HepG2 (cell line): Measurements from ENCODE around the gene ZFP36. TPM values are rescaled to one million over a fixed set of nuclear protein-coding genes. Genes with fewer than 3 reads are reported as not detected.

Source experiments
- ADNP ChIP-seq: sonication (generic); formaldehyde crosslinking; IDR thresholded peaks from 2 replicates; pipeline ENCODE4 v1.4.0; 2020; ENCODE audit warnings: missing genetic modification reagents
- ASH2L ChIP-seq: fragments of 300-600, 200-600 bp; sonication (generic); IDR thresholded peaks from 2 replicates; pipeline ENCODE4 v1.7.0; 2017; ENCODE audit warnings: low read depth, mild to moderate bottlenecking, moderate library complexity, mixed read lengths, low read length; ENCODE audit not compliant: insufficient read length
- KLF12 ChIP-seq: sonication (generic); formaldehyde crosslinking; IDR thresholded peaks from 2 replicates; pipeline ENCODE4 v1.4.0; 2020; ENCODE audit warnings: missing genetic modification reagents, borderline replicate concordance
- MLLT10 ChIP-seq: sonication (generic); formaldehyde crosslinking; IDR thresholded peaks from 2 replicates; pipeline ENCODE4 v1.4.0; 2020; ENCODE audit warnings: missing genetic modification reagents
- NFKBIZ ChIP-seq: IDR thresholded peaks from 2 replicates; pipeline ENCODE4 v1.6.1; 2018; ENCODE audit warnings: missing genetic modification reagents, missing compliant biosample characterization
- SALL2 ChIP-seq: sonication (generic); formaldehyde crosslinking; IDR thresholded peaks from 2 replicates; pipeline ENCODE4 v1.8.1; 2023; ENCODE audit warnings: mild to moderate bottlenecking, missing genetic modification reagents, inconsistent platforms
- ZFP1 ChIP-seq: IDR thresholded peaks from 2 replicates; pipeline ENCODE4 v1.6.1; 2016
- ZNF264 ChIP-seq: sonication (generic); formaldehyde crosslinking; IDR thresholded peaks from 2 replicates; pipeline ENCODE4 v1.4.0; 2020; ENCODE audit warnings: missing genetic modification reagents
- ZNF329 ChIP-seq: sonication (generic); formaldehyde crosslinking; IDR thresholded peaks from 2 replicates; pipeline ENCODE4 v1.9.0; 2021; ENCODE audit warnings: low read depth, mild to moderate bottlenecking, missing genetic modification reagents
- ZNF33B ChIP-seq: sonication (generic); formaldehyde crosslinking; IDR thresholded peaks from 2 replicates; pipeline ENCODE4 v1.5.1; 2020; ENCODE audit warnings: mild to moderate bottlenecking, missing genetic modification reagents
- ZNF570 ChIP-seq: sonication (generic); formaldehyde crosslinking; IDR thresholded peaks from 2 replicates; pipeline ENCODE4 v1.4.0; 2020; ENCODE audit warnings: mild to moderate bottlenecking, missing genetic modification reagents, borderline replicate concordance
- ZNF607 ChIP-seq: sonication (generic); formaldehyde crosslinking; IDR thresholded peaks from 2 replicates; pipeline ENCODE4 v1.5.1; 2020; ENCODE audit warnings: missing genetic modification reagents, mild to moderate bottlenecking, borderline replicate concordance
- polyA plus RNA-seq, 8 experiments: library from polyadenylated mRNA; depleted of rRNA in 3 of 8; stranded (reverse) in 7 of 8; unstranded in 1 of 8; fragments of >200 nt; fragmentation: Illumina TruSeq in 4 of 8; extraction: Trizol in 4 of 8; gene quantifications; 2 replicates each; pipeline versions ENCODE4 v1.2.1 to v1.2.3, GENCODE V29; 2011 to 2016; ENCODE audit warnings: low read depth in 4 of 8, missing spikeins in 1 of 8, mixed read lengths in 1 of 8; ENCODE audit not compliant: insufficient read depth in 1 of 8
- total RNA-seq, 5 experiments: library from RNA; depleted of rRNA; stranded (reverse); fragments of >200 nt; fragmentation: Illumina TruSeq; extraction: Trizol; gene quantifications; 2 replicates each; pipeline ENCODE4 v1.2.3, GENCODE V29; 2016; ENCODE audit warnings: low read depth in 1 of 5
- TF ChIP-seq, protein P1 (sequence below): sonication (generic); formaldehyde crosslinking; IDR thresholded peaks from 2 replicates; pipeline ENCODE4 v1.4.0; 2020; ENCODE audit warnings: missing genetic modification reagents, borderline replicate concordance
- TF ChIP-seq, protein P2 (sequence below): sonication (generic); formaldehyde crosslinking; IDR thresholded peaks from 2 replicates; pipeline ENCODE4 v1.5.0; 2020; ENCODE audit warnings: mild to moderate bottlenecking, missing genetic modification reagents, borderline replicate concordance
- TF ChIP-seq, protein P3 (sequence below): sonication (generic); formaldehyde crosslinking; IDR thresholded peaks from 2 replicates; pipeline ENCODE4 v1.5.0; 2020; ENCODE audit warnings: missing genetic modification reagents, mild to moderate bottlenecking, borderline replicate concordance

Gene ZFP36
- total and polyA plus RNA-seq, 2 of the 13 experiments (the other 11 are each of a cell fraction or from before 2014, with no cell fraction given), result 1.4 to 1.7 TPM

DNA sequence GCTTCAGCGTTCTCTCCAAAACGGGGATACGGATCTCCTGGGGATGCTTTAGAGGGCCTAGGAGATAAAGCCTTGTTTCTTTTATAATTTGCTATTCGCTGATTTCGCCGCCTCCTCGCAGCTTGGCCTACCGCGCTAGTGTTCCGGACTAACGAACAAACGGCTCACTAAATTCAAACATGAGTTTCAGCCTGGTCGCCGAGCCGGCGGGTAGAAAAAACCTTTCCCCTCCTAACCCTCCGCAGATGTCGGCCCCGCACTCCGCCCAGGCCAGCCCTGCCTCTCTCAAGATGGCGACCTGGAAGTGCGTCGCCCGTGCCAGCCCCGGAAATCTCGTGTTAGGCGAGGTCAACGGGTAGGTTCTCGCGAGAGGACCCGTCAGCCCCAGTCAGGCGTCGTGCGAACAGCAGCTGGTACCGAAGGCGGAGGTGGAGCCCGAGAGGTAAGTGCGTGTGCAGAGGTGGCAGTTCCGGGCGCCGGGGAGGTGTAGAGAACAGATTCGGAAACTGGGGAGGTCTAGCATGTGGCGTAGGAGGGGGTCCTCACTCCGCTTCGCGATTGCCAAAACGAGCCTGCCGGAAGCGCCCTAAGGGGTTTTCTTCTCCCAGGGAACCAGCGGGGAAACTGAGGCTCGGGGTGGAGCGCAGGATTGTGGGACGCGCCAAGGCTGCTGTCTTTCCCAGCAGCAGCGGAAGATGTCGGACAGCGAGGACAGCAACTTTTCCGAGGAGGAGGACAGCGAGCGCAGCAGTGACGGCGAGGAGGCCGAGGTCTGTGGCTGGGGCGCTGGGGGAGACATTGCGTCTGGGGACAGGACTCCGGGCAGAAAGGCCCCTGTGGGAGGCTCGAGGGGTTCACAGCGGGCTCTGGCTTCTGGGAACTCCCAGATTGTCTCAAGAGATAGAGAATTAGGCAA, 38.8 kb downstream of the ZFP36 start, which contains the start of gene SUPT5H (continued):
- TF ChIP-seq, protein P1, sequence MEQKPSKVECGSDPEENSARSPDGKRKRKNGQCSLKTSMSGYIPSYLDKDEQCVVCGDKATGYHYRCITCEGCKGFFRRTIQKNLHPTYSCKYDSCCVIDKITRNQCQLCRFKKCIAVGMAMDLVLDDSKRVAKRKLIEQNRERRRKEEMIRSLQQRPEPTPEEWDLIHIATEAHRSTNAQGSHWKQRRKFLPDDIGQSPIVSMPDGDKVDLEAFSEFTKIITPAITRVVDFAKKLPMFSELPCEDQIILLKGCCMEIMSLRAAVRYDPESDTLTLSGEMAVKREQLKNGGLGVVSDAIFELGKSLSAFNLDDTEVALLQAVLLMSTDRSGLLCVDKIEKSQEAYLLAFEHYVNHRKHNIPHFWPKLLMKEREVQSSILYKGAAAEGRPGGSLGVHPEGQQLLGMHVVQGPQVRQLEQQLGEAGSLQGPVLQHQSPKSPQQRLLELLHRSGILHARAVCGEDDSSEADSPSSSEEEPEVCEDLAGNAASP, result peak; percentile 41; the same call in 1 of the 2 replicates
- TF ChIP-seq NFKBIZ (CRISPR knock-in tag) (peak; percentile 68; the same call in 1 of the 2 replicates), ADNP (no peak), ZFP1 (CRISPR knock-in tag) (no peak), MLLT10 (CRISPR knock-in tag) (no peak), KLF12 (CRISPR knock-in tag) (no peak), ZNF570 (no peak), ASH2L (peak; percentile 81), ZNF264 (CRISPR knock-in tag) (0 out of 2 replicates have a peak, but pooled peaks have one; percentile 29), ZNF329 (CRISPR knock-in tag) (peak; percentile 42; the same call in 1 of the 2 replicates), SALL2 (CRISPR knock-in tag) (peak; percentile 82; the same call in 1 of the 2 replicates), ZNF33B (CRISPR knock-in tag) (peak; percentile 89; the same call in 1 of the 2 replicates), ZNF607 (CRISPR knock-in tag) (peak; percentile 96; the same call in 1 of the 2 replicates)
- TF ChIP-seq, protein P2, sequence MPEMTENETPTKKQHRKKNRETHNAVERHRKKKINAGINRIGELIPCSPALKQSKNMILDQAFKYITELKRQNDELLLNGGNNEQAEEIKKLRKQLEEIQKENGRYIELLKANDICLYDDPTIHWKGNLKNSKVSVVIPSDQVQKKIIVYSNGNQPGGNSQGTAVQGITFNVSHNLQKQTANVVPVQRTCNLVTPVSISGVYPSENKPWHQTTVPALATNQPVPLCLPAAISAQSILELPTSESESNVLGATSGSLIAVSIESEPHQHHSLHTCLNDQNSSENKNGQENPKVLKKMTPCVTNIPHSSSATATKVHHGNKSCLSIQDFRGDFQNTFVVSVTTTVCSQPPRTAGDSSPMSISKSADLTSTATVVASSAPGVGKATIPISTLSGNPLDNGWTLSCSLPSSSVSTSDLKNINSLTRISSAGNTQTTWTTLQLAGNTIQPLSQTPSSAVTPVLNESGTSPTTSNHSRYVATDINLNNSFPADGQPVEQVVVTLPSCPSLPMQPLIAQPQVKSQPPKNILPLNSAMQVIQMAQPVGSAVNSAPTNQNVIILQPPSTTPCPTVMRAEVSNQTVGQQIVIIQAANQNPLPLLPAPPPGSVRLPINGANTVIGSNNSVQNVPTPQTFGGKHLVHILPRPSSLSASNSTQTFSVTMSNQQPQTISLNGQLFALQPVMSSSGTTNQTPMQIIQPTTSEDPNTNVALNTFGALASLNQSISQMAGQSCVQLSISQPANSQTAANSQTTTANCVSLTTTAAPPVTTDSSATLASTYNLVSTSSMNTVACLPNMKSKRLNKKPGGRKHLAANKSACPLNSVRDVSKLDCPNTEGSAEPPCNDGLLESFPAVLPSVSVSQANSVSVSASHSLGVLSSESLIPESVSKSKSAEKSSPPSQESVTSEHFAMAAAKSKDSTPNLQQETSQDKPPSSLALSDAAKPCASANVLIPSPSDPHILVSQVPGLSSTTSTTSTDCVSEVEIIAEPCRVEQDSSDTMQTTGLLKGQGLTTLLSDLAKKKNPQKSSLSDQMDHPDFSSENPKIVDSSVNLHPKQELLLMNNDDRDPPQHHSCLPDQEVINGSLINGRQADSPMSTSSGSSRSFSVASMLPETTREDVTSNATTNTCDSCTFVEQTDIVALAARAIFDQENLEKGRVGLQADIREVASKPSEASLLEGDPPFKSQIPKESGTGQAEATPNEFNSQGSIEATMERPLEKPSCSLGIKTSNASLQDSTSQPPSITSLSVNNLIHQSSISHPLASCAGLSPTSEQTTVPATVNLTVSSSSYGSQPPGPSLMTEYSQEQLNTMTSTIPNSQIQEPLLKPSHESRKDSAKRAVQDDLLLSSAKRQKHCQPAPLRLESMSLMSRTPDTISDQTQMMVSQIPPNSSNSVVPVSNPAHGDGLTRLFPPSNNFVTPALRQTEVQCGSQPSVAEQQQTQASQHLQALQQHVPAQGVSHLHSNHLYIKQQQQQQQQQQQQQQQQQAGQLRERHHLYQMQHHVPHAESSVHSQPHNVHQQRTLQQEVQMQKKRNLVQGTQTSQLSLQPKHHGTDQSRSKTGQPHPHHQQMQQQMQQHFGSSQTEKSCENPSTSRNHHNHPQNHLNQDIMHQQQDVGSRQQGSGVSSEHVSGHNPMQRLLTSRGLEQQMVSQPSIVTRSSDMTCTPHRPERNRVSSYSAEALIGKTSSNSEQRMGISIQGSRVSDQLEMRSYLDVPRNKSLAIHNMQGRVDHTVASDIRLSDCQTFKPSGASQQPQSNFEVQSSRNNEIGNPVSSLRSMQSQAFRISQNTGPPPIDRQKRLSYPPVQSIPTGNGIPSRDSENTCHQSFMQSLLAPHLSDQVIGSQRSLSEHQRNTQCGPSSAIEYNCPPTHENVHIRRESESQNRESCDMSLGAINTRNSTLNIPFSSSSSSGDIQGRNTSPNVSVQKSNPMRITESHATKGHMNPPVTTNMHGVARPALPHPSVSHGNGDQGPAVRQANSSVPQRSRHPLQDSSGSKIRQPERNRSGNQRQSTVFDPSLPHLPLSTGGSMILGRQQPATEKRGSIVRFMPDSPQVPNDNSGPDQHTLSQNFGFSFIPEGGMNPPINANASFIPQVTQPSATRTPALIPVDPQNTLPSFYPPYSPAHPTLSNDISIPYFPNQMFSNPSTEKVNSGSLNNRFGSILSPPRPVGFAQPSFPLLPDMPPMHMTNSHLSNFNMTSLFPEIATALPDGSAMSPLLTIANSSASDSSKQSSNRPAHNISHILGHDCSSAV (CRISPR knock-in tag), result no peak
- TF ChIP-seq, protein P3, sequence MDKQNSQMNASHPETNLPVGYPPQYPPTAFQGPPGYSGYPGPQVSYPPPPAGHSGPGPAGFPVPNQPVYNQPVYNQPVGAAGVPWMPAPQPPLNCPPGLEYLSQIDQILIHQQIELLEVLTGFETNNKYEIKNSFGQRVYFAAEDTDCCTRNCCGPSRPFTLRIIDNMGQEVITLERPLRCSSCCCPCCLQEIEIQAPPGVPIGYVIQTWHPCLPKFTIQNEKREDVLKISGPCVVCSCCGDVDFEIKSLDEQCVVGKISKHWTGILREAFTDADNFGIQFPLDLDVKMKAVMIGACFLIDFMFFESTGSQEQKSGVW (CRISPR knock-in tag), result 0 out of 2 replicates have a peak, but pooled peaks have one; percentile 20
